H1 (cell line): ENCODE results near the gene AVP. TPM values are rescaled to one million over a fixed set of nuclear protein-coding genes. Genes with fewer than 3 reads are reported as not detected.

Source experiments
- CTCF ChIA-PET: fragments of 300-600 bp; sonication (Branson Sonifier 250); formaldehyde crosslinking; loops from one replicate; lab custom pipeline; 2021; ENCODE audit not compliant: partially characterized antibody; lab: Charles Lee
- POLR2A ChIA-PET: fragments of 300-600 bp; sonication (Branson Sonifier 250); formaldehyde crosslinking; loops from one replicate; lab custom pipeline; 2021; ENCODE audit warnings: inconsistent platforms; ENCODE audit not compliant: partially characterized antibody; lab: Charles Lee
- DNase-seq, 2 experiments: peaks; one replicate each; pipeline versions ENCODE4 v3.0.0 to v3.0.0-alpha.2; 2010 to 2022; ENCODE audit warnings: low spot score in 2 of 2, low read depth in 1 of 2, mixed read lengths in 1 of 2
- FAIRE-seq: peaks from 2 replicates; lab custom pipeline; 2011; peaks lifted over from hg19 to GRCh38; lab: Jason Lieb, UNC
- H2AFZ ChIP-seq: 2 replicates; pipeline ENCODE4 v1.8.1; 2012; ENCODE audit warnings: low read length, inconsistent platforms
- H2AK5ac ChIP-seq: 2 replicates; pipeline ENCODE4 v1.6.1; 2013; ENCODE audit warnings: low read depth, low read length
- H2BK120ac ChIP-seq: replicated peaks from 2 replicates; pipeline ENCODE3; 2013; ENCODE audit warnings: low read depth, low read length, inconsistent platforms
- H2BK12ac ChIP-seq: 2 replicates; pipeline ENCODE4 v1.6.1; 2013; ENCODE audit warnings: low read depth, low read length
- H2BK15ac ChIP-seq: 2 replicates; pipeline ENCODE4 v1.6.1; 2013; ENCODE audit warnings: low read length
- H2BK20ac ChIP-seq: 2 replicates; pipeline ENCODE4 v1.6.1; 2013; ENCODE audit warnings: low read length
- H2BK5ac ChIP-seq: 2 replicates; pipeline ENCODE4 v1.6.1; 2013; ENCODE audit warnings: low read depth, low read length
- H3K14ac ChIP-seq: 2 replicates; pipeline ENCODE4 v1.6.1; 2013; ENCODE audit warnings: inconsistent platforms; ENCODE audit not compliant: insufficient read length
- H3K18ac ChIP-seq: 2 replicates; pipeline ENCODE4 v1.6.1; 2013; ENCODE audit warnings: low read length; ENCODE audit errors: extremely low read depth
- H3K23ac ChIP-seq: 2 replicates; pipeline ENCODE4 v1.6.1; 2013; ENCODE audit warnings: inconsistent platforms; ENCODE audit not compliant: insufficient read length
- H3K23me2 ChIP-seq: 2 replicates; pipeline ENCODE4 v1.6.1; 2013; ENCODE audit warnings: low read depth, low read length
- H3K27ac ChIP-seq: 2 replicates; pipeline ENCODE4 v1.6.1; 2011; ENCODE audit warnings: low read depth, low read length, inconsistent platforms
- H3K27me3 ChIP-seq, 4 experiments: replicated peaks in 1 of 4; 1 replicate in 1 of 4; 2 replicates in 3 of 4; pipeline versions ENCODE4 v1.6.1 to v1.8.1; 2011 to 2013; ENCODE audit warnings: low read length in 3 of 4, mild to moderate bottlenecking in 3 of 4, inconsistent platforms in 2 of 4, mixed read lengths in 2 of 4, moderate library complexity in 1 of 4; ENCODE audit not compliant: control insufficient read depth in 3 of 4, insufficient read depth in 3 of 4; ENCODE audit errors: extremely low read depth in 1 of 4
- H3K36me3 ChIP-seq, 4 experiments: 2 replicates each; pipeline versions ENCODE4 v1.6.1 to v1.8.1; 2011 to 2013; ENCODE audit warnings: mild to moderate bottlenecking in 4 of 4, low read length in 3 of 4, moderate library complexity in 2 of 4, control low read depth in 1 of 4, inconsistent platforms in 1 of 4; ENCODE audit not compliant: insufficient read depth in 4 of 4, control insufficient read depth in 2 of 4
- H3K4ac ChIP-seq: replicated peaks from 2 replicates; pipeline ENCODE3; 2013; ENCODE audit warnings: low read length, low read depth, mixed read lengths, inconsistent platforms; ENCODE audit not compliant: insufficient read length
- H3K4me1 ChIP-seq, 4 experiments: replicated peaks in 1 of 4; 1 replicate in 1 of 4; 2 replicates in 3 of 4; pipeline versions ENCODE4 v1.6.1 to v1.8.1; 2011 to 2013; ENCODE audit warnings: low read length in 3 of 4, inconsistent platforms in 2 of 4, mixed read lengths in 1 of 4; ENCODE audit not compliant: insufficient read depth in 4 of 4, control insufficient read depth in 3 of 4
- H3K4me2 ChIP-seq, 2 experiments: 2 replicates each; pipeline versions ENCODE4 v1.6.1 to v1.8.1; 2011 to 2013; ENCODE audit warnings: low read depth in 2 of 2, low read length in 2 of 2, control low read depth in 1 of 2, inconsistent platforms in 1 of 2, mild to moderate bottlenecking in 1 of 2; ENCODE audit not compliant: insufficient read depth in 1 of 2
- H3K4me3 ChIP-seq, 4 experiments: fragments of 200-600, 300-600 bp in 1 of 4; sonication (generic), shearing (Covaris generic), sonication (Bioruptor Twin) in 1 of 4; 2 replicates each; pipeline versions ENCODE4 v1.5.1 to v1.8.1; 2011 to 2016; ENCODE audit warnings: low read length in 4 of 4, low read depth in 3 of 4, control low read depth in 2 of 4, inconsistent platforms in 2 of 4, mild to moderate bottlenecking in 2 of 4, mixed read lengths in 1 of 4, moderate library complexity in 1 of 4; ENCODE audit not compliant: insufficient read depth in 2 of 4; ENCODE audit errors: extremely low read depth in 1 of 4
- H3K56ac ChIP-seq: replicated peaks from 2 replicates; pipeline ENCODE3; 2013; ENCODE audit warnings: low read depth, mild to moderate bottlenecking, mixed read lengths, low read length, inconsistent platforms; ENCODE audit not compliant: insufficient read length
- H3K79me1 ChIP-seq: 2 replicates; pipeline ENCODE4 v1.6.1; 2013; ENCODE audit warnings: low read depth, low read length, control low read depth
- H3K79me2 ChIP-seq, 2 experiments: 2 replicates each; pipeline versions ENCODE4 v1.6.1 to v1.8.1; 2012 to 2013; ENCODE audit warnings: low read length in 2 of 2, mild to moderate bottlenecking in 2 of 2, inconsistent platforms in 1 of 2; ENCODE audit not compliant: insufficient read depth in 2 of 2, control insufficient read depth in 1 of 2
- H3K9ac ChIP-seq, 4 experiments: replicated peaks in 1 of 4; 1 replicate in 1 of 4; 2 replicates in 3 of 4; pipeline versions ENCODE4 v1.6.1 to v1.8.1; 2011 to 2013; ENCODE audit warnings: low read depth in 3 of 4, low read length in 3 of 4, control low read depth in 2 of 4, mild to moderate bottlenecking in 2 of 4, moderate library complexity in 2 of 4, inconsistent platforms in 1 of 4; ENCODE audit errors: extremely low read depth in 1 of 4
- H3K9me3 ChIP-seq, 2 experiments: 2 replicates each; pipeline versions ENCODE4 v1.6.1 to v1.8.1; 2012 to 2013; ENCODE audit warnings: mild to moderate bottlenecking in 2 of 2, moderate library complexity in 2 of 2, control low read depth in 1 of 2, inconsistent platforms in 1 of 2, low read depth in 1 of 2, low read length in 1 of 2, mixed read lengths in 1 of 2; ENCODE audit not compliant: insufficient read depth in 2 of 2
- H4K20me1 ChIP-seq, 2 experiments: replicated peaks in 1 of 2; 2 replicates each; pipeline versions ENCODE3 to v1.8.1; 2011 to 2013; ENCODE audit warnings: inconsistent platforms in 2 of 2, low read length in 2 of 2, mild to moderate bottlenecking in 1 of 2; ENCODE audit not compliant: insufficient read depth in 2 of 2, control insufficient read depth in 1 of 2
- H4K5ac ChIP-seq: 2 replicates; pipeline ENCODE4 v1.6.1; 2013; ENCODE audit warnings: low read length, low read depth, mixed read lengths, inconsistent platforms; ENCODE audit not compliant: insufficient read length
- H4K8ac ChIP-seq: 2 replicates; pipeline ENCODE4 v1.8.0; 2013; ENCODE audit warnings: mild to moderate bottlenecking, moderate library complexity, low read length, inconsistent platforms; ENCODE audit not compliant: insufficient read depth; ENCODE audit errors: extremely low read depth
- H4K91ac ChIP-seq: replicated peaks from 2 replicates; pipeline ENCODE3; 2013; ENCODE audit warnings: low read length, mixed read lengths, inconsistent platforms; ENCODE audit not compliant: insufficient read length
- CHD1 ChIP-seq: IDR thresholded peaks from 2 replicates; pipeline ENCODE4 v1.6.1; 2012; ENCODE audit warnings: low read depth, low read length, improper control_type of control experiment
- SP2 ChIP-seq: IDR thresholded peaks from 2 replicates; pipeline ENCODE4 v1.6.1; 2012; ENCODE audit warnings: mild to moderate bottlenecking, low read length, inconsistent platforms
- WGBS, 2 experiments: shearing (Covaris generic) in 1 of 2; methylation state at CpG; one replicate each; pipeline versions ENCODE4 v1.1.6 to v1.1.7; 2013 to 2015; ENCODE audit warnings: low lambda C conversion rate in 2 of 2, mixed read lengths in 2 of 2, inconsistent platforms in 1 of 2, low coverage in 1 of 2, missing lambda C conversion rate in 1 of 2; ENCODE audit not compliant: insufficient replicate concordance in 2 of 2, insufficient coverage in 1 of 2, insufficient read length in 1 of 2; ENCODE audit errors: extremely low coverage in 1 of 2, missing lambda C conversion rate in 1 of 2; 5-methylcytosine and 5-hydroxymethylcytosine counted together
- polyA plus RNA-seq, 7 experiments: library from polyadenylated mRNA; depleted of rRNA in 3 of 7; stranded (reverse) in 5 of 7; unstranded in 2 of 7; fragments of >200 nt in 5 of 7; fragments of 200-250 nt in 2 of 7; gene quantifications; 1 replicate in 5 of 7; 2 replicates in 1 of 7; 4 replicates in 1 of 7; pipeline versions ENCODE4 v1.2.1 to v1.2.3, GENCODE V29; 2011 to 2013; ENCODE audit warnings: missing spikeins in 2 of 7, mixed read lengths in 2 of 7
- total RNA-seq: library from RNA; stranded (reverse); fragmentation: NEBNext Ultra II Directional; extraction: Animal tissue kit (Norgen Biotek cat#: 25700); gene quantifications from 2 replicates; pipeline ENCODE4 v1.2.1, GENCODE V29; 2021

The AVP gene
- total and polyA plus RNA-seq, 2 of the 8 experiments (the other 6 are each of a cell fraction or from before 2014, with no cell fraction given), result 0.18 TPM; not detected in 1

GRCh38 chr20:3100480-3100879 lies 16.0 kb upstream of the AVP start:
- CTCF ChIA-PET, result interaction anchor here (0.7 to 8.2 kb wide), 9 partner anchors 10 to 216 kb away, joined by 3 to 50 read pairs (median 4); partner anchors contain the start of gene AVP
- H3K23ac ChIP-seq, result no peak overlapping the region
- POLR2A ChIA-PET, result no interaction called here

More at GRCh38 chr20:3100480-3100879, 16.0 kb upstream of the AVP start:
- TF ChIP-seq SP2 (no peak), CHD1 (no peak)
- Histone ChIP-seq H3K27ac (no peak overlapping the region), H2BK5ac (no peak overlapping the region), H3K9ac (no peak overlapping the region), H3K79me1 (no peaks in the 10 kb centered on the region), H2AK5ac (no peak overlapping the region), H3K18ac (no peak overlapping the region), H3K36me3 (no peaks in the 10 kb centered on the region), H3K4ac (no peak overlapping the region), H3K79me2 (no peaks in the 10 kb centered on the region), H2AFZ (no peak overlapping the region), H3K4me1 (no peaks in the 10 kb centered on the region), H4K8ac (no peak overlapping the region), H2BK12ac (no peak overlapping the region), H3K4me3 (no peak overlapping the region), H4K91ac (no peak overlapping the region), H3K23me2 (no peaks in the 10 kb centered on the region), H3K9me3 (no peaks in the 10 kb centered on the region), H3K56ac (no peak overlapping the region), H4K20me1 (no peaks in the 10 kb centered on the region), H2BK120ac (no peak overlapping the region), H4K5ac (no peak overlapping the region), H3K4me2 (no peak overlapping the region), H2BK20ac (no peak overlapping the region), H3K27me3 (0 out of 7 replicates have a peak, but pooled peaks cover 0 to under 1% (median 0%) of the 10 kb centered on the region in 4 experiments), H2BK15ac (no peak overlapping the region), H3K14ac (no peak overlapping the region)
- WGBS, 2 experiments, result 92% methylated on average over 7 of the region's 7 CpGs; no CpG with 5 or more reads in 1 of the 2 experiments
- DNase-seq, result no peak
- FAIRE-seq, result no peak
